H1 (cell line): ENCODE data around the gene BORCS8. TPM values are rescaled to one million over a fixed set of nuclear protein-coding genes. Genes with fewer than 3 reads are reported as not detected.

Experiments used
- BACH1 ChIP-seq: IDR thresholded peaks from 2 replicates; pipeline ENCODE4 v1.6.1; 2012; ENCODE audit warnings: low read length, improper control_type of control experiment
- CBX5 ChIP-seq: fragments of 300-800, 300-1000 bp; sonication (generic); IDR thresholded peaks from 2 replicates; pipeline ENCODE4 v1.7.1; 2016; ENCODE audit warnings: antibody characterized with exemption, low read length, low read depth
- CEBPB ChIP-seq: IDR thresholded peaks from 2 replicates; pipeline ENCODE4 v1.6.1; 2012; ENCODE audit warnings: low read depth, low read length
- CREB1 ChIP-seq: IDR thresholded peaks from 2 replicates; pipeline ENCODE4 v1.6.1; 2012; ENCODE audit warnings: inconsistent platforms
- HDAC2 ChIP-seq, 2 experiments: fragments of 300-600 bp in 1 of 2; sonication (generic) in 1 of 2; IDR thresholded peaks; 2 replicates each; pipeline ENCODE4 v1.6.1; 2011 to 2012; ENCODE audit warnings: low read depth in 2 of 2, low read length in 2 of 2, mild to moderate bottlenecking in 2 of 2, moderate library complexity in 2 of 2, borderline replicate concordance in 1 of 2, inconsistent platforms in 1 of 2
- KDM4A ChIP-seq: IDR thresholded peaks from one replicate; pipeline ENCODE4 v1.7.1; 2012; ENCODE audit warnings: low read depth, mild to moderate bottlenecking, moderate library complexity, low read length, inconsistent platforms; ENCODE audit not compliant: severe bottlenecking
- NRF1 ChIP-seq: IDR thresholded peaks from 2 replicates; pipeline ENCODE4 v1.6.1; 2011; ENCODE audit warnings: mild to moderate bottlenecking, low read depth, low read length, improper control_type of control experiment
- POLR2AphosphoS5 ChIP-seq: IDR thresholded peaks from 2 replicates; pipeline ENCODE4 v1.6.1; 2011; ENCODE audit warnings: low read depth, low read length
- POU5F1 ChIP-seq: IDR thresholded peaks from 2 replicates; pipeline ENCODE4 v1.6.1; 2011; ENCODE audit warnings: low read depth, mild to moderate bottlenecking, low read length, moderate library complexity
- RNF2 ChIP-seq: fragments of 200-900, 300-1000 bp; sonication (generic); IDR thresholded peaks from 2 replicates; pipeline ENCODE4 v1.7.1; 2016; ENCODE audit warnings: borderline replicate concordance, low read depth, mild to moderate bottlenecking, antibody characterized with exemption, low read length; ENCODE audit not compliant: poor library complexity, severe bottlenecking; ENCODE audit errors: missing control alignments
- TAF7 ChIP-seq: optimal IDR thresholded peaks from 2 replicates; pipeline ENCODE3; 2011; ENCODE audit warnings: low read depth, mild to moderate bottlenecking, inconsistent platforms, low read length, moderate library complexity, borderline replicate concordance
- ZNF274 ChIP-seq: IDR thresholded peaks from 2 replicates; pipeline ENCODE4 v1.7.0; 2012; ENCODE audit warnings: low read length, borderline replicate concordance; ENCODE audit errors: extremely low read depth
- polyA plus RNA-seq, 7 experiments: library from polyadenylated mRNA; depleted of rRNA in 3 of 7; stranded (reverse) in 5 of 7; unstranded in 2 of 7; fragments of >200 nt in 5 of 7; fragments of 200-250 nt in 2 of 7; gene quantifications; 1 replicate in 5 of 7; 2 replicates in 1 of 7; 4 replicates in 1 of 7; pipeline versions ENCODE4 v1.2.1 to v1.2.3, GENCODE V29; 2011 to 2013; ENCODE audit warnings: missing spikeins in 2 of 7, mixed read lengths in 2 of 7
- total RNA-seq: library from RNA; stranded (reverse); fragmentation: NEBNext Ultra II Directional; extraction: Animal tissue kit (Norgen Biotek cat#: 25700); gene quantifications from 2 replicates; pipeline ENCODE4 v1.2.1, GENCODE V29; 2021
- TF ChIP-seq, protein P1 (sequence below): IDR thresholded peaks from 2 replicates; pipeline ENCODE4 v1.6.1; 2012; ENCODE audit warnings: inconsistent platforms
- TF ChIP-seq, protein P2 (sequence below): IDR thresholded peaks from 2 replicates; pipeline ENCODE4 v1.6.1; 2012; ENCODE audit warnings: inconsistent platforms

BORCS8 gene
- total and polyA plus RNA-seq, 2 of the 8 experiments (the other 6 are each of a cell fraction or from before 2014, with no cell fraction given): 15.0 to 15.9 TPM

DNA sequence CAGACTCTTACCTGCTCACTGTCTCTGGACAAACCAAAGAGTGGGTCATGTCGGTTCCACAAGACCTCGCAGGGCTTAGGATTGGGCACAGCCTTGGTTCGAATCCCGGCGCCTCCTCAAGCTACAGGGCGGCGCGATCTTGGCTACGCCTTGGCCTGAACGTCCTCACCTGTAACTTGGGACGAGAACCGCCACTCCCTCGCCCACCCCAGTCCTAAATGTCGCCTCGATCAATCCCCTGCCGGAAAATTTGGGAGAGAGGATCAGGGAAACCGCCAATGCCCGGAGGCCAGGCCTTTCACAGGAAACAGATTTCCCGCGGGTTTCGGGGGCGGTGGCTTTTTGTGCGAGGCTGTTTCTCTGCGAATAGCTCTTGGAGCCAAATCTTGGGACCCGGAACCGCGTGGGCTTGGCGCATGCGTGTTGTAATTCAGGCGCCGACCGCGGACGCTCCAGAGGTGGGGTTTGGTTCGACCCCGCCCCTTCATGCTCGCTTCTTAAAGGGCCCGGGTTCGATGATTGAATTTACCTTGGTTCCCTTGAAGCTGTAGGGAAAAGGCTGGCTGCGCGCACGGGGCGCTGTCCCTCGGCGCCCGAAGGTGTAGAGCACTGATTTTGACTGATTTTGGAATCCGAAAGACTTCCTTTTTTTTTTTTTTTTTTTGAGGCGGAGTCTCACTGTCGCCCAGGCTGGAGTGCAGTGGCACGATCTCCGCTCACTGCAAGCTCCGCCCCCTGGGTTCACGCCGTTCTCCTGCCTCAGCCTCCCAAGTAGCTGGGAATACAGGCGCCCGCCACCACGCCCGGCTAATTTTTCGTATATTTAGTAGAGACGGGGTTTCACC is 11.3 kb upstream of the BORCS8 start, which contains the start of gene NR2C2AP (continued):
- TF ChIP-seq CEBPB: no peak
- TF ChIP-seq POU5F1: no peak
- no peak for TF ChIP-seq TAF7
- TF ChIP-seq CBX5: no peak
- no peak for TF ChIP-seq RNF2
- TF ChIP-seq CREB1: peak; percentile 62
- TF ChIP-seq, protein P1, sequence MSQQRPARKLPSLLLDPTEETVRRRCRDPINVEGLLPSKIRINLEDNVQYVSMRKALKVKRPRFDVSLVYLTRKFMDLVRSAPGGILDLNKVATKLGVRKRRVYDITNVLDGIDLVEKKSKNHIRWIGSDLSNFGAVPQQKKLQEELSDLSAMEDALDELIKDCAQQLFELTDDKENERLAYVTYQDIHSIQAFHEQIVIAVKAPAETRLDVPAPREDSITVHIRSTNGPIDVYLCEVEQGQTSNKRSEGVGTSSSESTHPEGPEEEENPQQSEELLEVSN: peak; percentile 65
- TF ChIP-seq ZNF274: no peak
- 0 out of 2 replicates have a peak, but pooled peaks have one; percentile 12 for TF ChIP-seq POLR2AphosphoS5
- TF ChIP-seq BACH1: 0 out of 2 replicates have a peak, but pooled peaks have one; percentile 31
- TF ChIP-seq, protein P2, sequence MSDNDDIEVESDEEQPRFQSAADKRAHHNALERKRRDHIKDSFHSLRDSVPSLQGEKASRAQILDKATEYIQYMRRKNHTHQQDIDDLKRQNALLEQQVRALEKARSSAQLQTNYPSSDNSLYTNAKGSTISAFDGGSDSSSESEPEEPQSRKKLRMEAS: peak; percentile 35
- TF ChIP-seq NRF1: peak; percentile 50
- TF ChIP-seq KDM4A: peak; percentile 50
- TF ChIP-seq HDAC2 (IDR thresholded peaks at IDR 0.05; ENCODE audit: borderline replicate concordance in 1 of 2, low read depth in 2 of 2, low read length in 2 of 2): 0 out of 4 replicates have a peak, but pooled peaks have one; percentile 4 to 43
